HepG2 (cell line): ENCODE measurements around the gene DDR1. TPM values are rescaled to one million over a fixed set of nuclear protein-coding genes. Genes with fewer than 3 reads are reported as not detected.

Experiments used
- ATAC-seq: fragments of 200-7000 bp; cut with Tn5 transposase; 3 replicates; pipeline ENCODE4 v1.9.1; 2020; ENCODE audit warnings: mild to moderate bottlenecking, moderate library complexity
- BruUV-seq: library from RNA; stranded (reverse); fragments of 400-500 nt; replicated peaks from 2 replicates; lab custom pipeline; 2021; lab: Mats Ljungman, UMichigan
- CTCF ChIA-PET: fragments of 300-600 bp; formaldehyde crosslinking; extraction: SDS; loops from one replicate; lab custom pipeline; 2021; ENCODE audit warnings: low total read pairs, inconsistent platforms, low intra/inter-chr PET ratio; lab: Yijun Ruan, JAX
- POLR2A ChIA-PET: fragments of 350-600 bp; sonication (Branson Sonifier 250); formaldehyde crosslinking; loops from one replicate; lab custom pipeline; 2020; ENCODE audit warnings: antibody characterized with exemption, inconsistent platforms; lab: Yijun Ruan, JAX
- DNase-seq: peaks from one replicate; pipeline ENCODE4 v3.0.0-alpha.2; 2015; ENCODE audit warnings: low spot score
- FAIRE-seq: peaks from 3 replicates; lab custom pipeline; 2011; peaks lifted over from hg19 to GRCh38; lab: Jason Lieb, UNC
- H2AFZ ChIP-seq: one replicate; pipeline ENCODE4 v1.6.1; 2011; ENCODE audit warnings: low read length, inconsistent platforms
- H3K27ac ChIP-seq: fragments of 300-600 bp; 3 replicates; pipeline ENCODE4 v1.8.0; 2011; ENCODE audit warnings: mixed run types, mild to moderate bottlenecking, mixed read lengths, low read length, inconsistent platforms; ENCODE audit not compliant: insufficient read depth; ENCODE audit errors: extremely low read length
- H3K27me3 ChIP-seq, 2 experiments: fragments of 200-600 bp in 1 of 2; 2 replicates in 1 of 2; 3 replicates in 1 of 2; pipeline versions ENCODE4 v1.6.0 to v1.8.0; 2011; ENCODE audit warnings: low read length in 2 of 2, mild to moderate bottlenecking in 2 of 2, moderate library complexity in 2 of 2, inconsistent platforms in 1 of 2; ENCODE audit not compliant: insufficient read depth in 2 of 2, control insufficient read depth in 1 of 2
- H3K36me3 ChIP-seq, 2 experiments: fragments of 200-600 bp in 1 of 2; replicated peaks in 1 of 2; 2 replicates in 1 of 2; 3 replicates in 1 of 2; pipeline versions ENCODE4 v1.5.1 to v1.8.0; 2011; ENCODE audit warnings: low read length in 2 of 2, inconsistent platforms in 1 of 2; ENCODE audit not compliant: insufficient read depth in 2 of 2, control insufficient read depth in 1 of 2
- H3K4me1 ChIP-seq: 2 replicates; pipeline ENCODE4 v1.5.1; 2012; ENCODE audit warnings: low read length, inconsistent platforms; ENCODE audit not compliant: insufficient read depth
- H3K4me2 ChIP-seq: 2 replicates; pipeline ENCODE4 v1.6.0; 2011; ENCODE audit warnings: low read depth, low read length, inconsistent platforms
- H3K4me3 ChIP-seq, 3 experiments: fragments of 200-600 bp in 1 of 3; sonication (generic), shearing (Covaris generic) in 1 of 3; replicated peaks in 1 of 3; 2 replicates each; pipeline ENCODE4 v1.5.1; 2011 to 2016; ENCODE audit warnings: low read length in 3 of 3, inconsistent platforms in 2 of 3, low read depth in 2 of 3, mild to moderate bottlenecking in 2 of 3, control low read depth in 1 of 3, mixed read lengths in 1 of 3; ENCODE audit not compliant: insufficient read depth in 1 of 3
- H3K79me2 ChIP-seq: one replicate; pipeline ENCODE4 v1.6.1; 2011; ENCODE audit warnings: low read length, inconsistent platforms; ENCODE audit not compliant: insufficient read depth
- H3K9ac ChIP-seq: 2 replicates; pipeline ENCODE4 v1.6.0; 2011; ENCODE audit warnings: mild to moderate bottlenecking, low read depth, low read length, inconsistent platforms; ENCODE audit not compliant: insufficient read depth
- H3K9me3 ChIP-seq: 2 replicates; pipeline ENCODE4 v1.5.1; 2012; ENCODE audit warnings: mild to moderate bottlenecking, low read length
- H4K20me1 ChIP-seq: 2 replicates; pipeline ENCODE4 v1.6.0; 2011; ENCODE audit warnings: inconsistent platforms, mild to moderate bottlenecking, low read length, moderate library complexity; ENCODE audit not compliant: insufficient read depth
- ELF4 ChIP-seq: sonication (generic); formaldehyde crosslinking; IDR thresholded peaks from 2 replicates; pipeline ENCODE4 v1.5.0; 2020; ENCODE audit warnings: missing genetic modification reagents, mild to moderate bottlenecking, moderate library complexity, borderline replicate concordance
- FOXO4 ChIP-seq: sonication (generic); formaldehyde crosslinking; conservative IDR thresholded peaks from 2 replicates; pipeline ENCODE4 v1.8.1; 2023; ENCODE audit warnings: missing genetic modification reagents
- GPN1 ChIP-seq: sonication (generic); formaldehyde crosslinking; IDR thresholded peaks from 2 replicates; pipeline ENCODE4 v1.5.1; 2020; ENCODE audit warnings: missing genetic modification reagents, borderline replicate concordance
- RELA ChIP-seq: sonication (generic); formaldehyde crosslinking; IDR thresholded peaks from 2 replicates; pipeline ENCODE4 v1.4.0; 2020; ENCODE audit warnings: missing genetic modification reagents
- SIN3B ChIP-seq: fragments of 150-350 bp; IDR thresholded peaks from 2 replicates; pipeline ENCODE4 v1.6.1; 2014; ENCODE audit warnings: low read length
- SRF ChIP-seq: IDR thresholded peaks from 2 replicates; pipeline ENCODE4 v1.6.1; 2011; ENCODE audit warnings: mild to moderate bottlenecking, low read depth, low read length, moderate library complexity
- ZNF33B ChIP-seq: sonication (generic); formaldehyde crosslinking; IDR thresholded peaks from 2 replicates; pipeline ENCODE4 v1.5.1; 2020; ENCODE audit warnings: mild to moderate bottlenecking, missing genetic modification reagents
- ZNF776 ChIP-seq: sonication (generic); formaldehyde crosslinking; IDR thresholded peaks from 2 replicates; pipeline ENCODE4 v1.4.0; 2020; ENCODE audit warnings: mild to moderate bottlenecking, missing genetic modification reagents
- ZNF891 ChIP-seq: sonication (generic); formaldehyde crosslinking; IDR thresholded peaks from 2 replicates; pipeline ENCODE4 v1.5.0; 2020; ENCODE audit warnings: mild to moderate bottlenecking, missing genetic modification reagents
- ZSCAN25 ChIP-seq: sonication (generic); formaldehyde crosslinking; IDR thresholded peaks from 2 replicates; pipeline ENCODE4 v1.8.0; 2022; ENCODE audit warnings: mild to moderate bottlenecking, missing genetic modification reagents
- ZSCAN29 ChIP-seq: sonication (generic); formaldehyde crosslinking; conservative IDR thresholded peaks from 2 replicates; pipeline ENCODE4 v1.4.0; 2020; ENCODE audit warnings: mild to moderate bottlenecking, missing genetic modification reagents
- WGBS: methylation state at CpG from one replicate; pipeline ENCODE4 v1.1.6; 2017; ENCODE audit warnings: low lambda C conversion rate; 5-methylcytosine and 5-hydroxymethylcytosine counted together
- in situ Hi-C: cut with HindIII; loops from 2 replicates; pipeline ENCODE4 v1.10.0; 2017; ENCODE audit warnings: low pct_unique_long_range_greater_than_20kb; ENCODE audit not compliant: extremely low pct_ligation_motif_present
- intact Hi-C: fragments of 100-400 bp; cut with micrococcal nuclease; formaldehyde crosslinking; loops from one replicate; pipeline ENCODE4 v1.10.0; 2022; ENCODE audit not compliant: unreplicated experiment
- polyA plus RNA-seq, 8 experiments: library from polyadenylated mRNA; depleted of rRNA in 3 of 8; stranded (reverse) in 7 of 8; unstranded in 1 of 8; fragments of >200 nt; fragmentation: Illumina TruSeq in 4 of 8; extraction: Trizol in 4 of 8; gene quantifications; 2 replicates each; pipeline versions ENCODE4 v1.2.1 to v1.2.3, GENCODE V29; 2011 to 2016; ENCODE audit warnings: low read depth in 4 of 8, missing spikeins in 1 of 8, mixed read lengths in 1 of 8; ENCODE audit not compliant: insufficient read depth in 1 of 8
- total RNA-seq, 5 experiments: library from RNA; depleted of rRNA; stranded (reverse); fragments of >200 nt; fragmentation: Illumina TruSeq; extraction: Trizol; gene quantifications; 2 replicates each; pipeline ENCODE4 v1.2.3, GENCODE V29; 2016; ENCODE audit warnings: low read depth in 1 of 5
- TF ChIP-seq, protein P1 (sequence below): sonication (generic); formaldehyde crosslinking; IDR thresholded peaks from 2 replicates; pipeline ENCODE4 v1.8.0; 2022; ENCODE audit warnings: mild to moderate bottlenecking, missing genetic modification reagents, moderate library complexity
- TF ChIP-seq, protein P2 (sequence below): sonication (generic); formaldehyde crosslinking; IDR thresholded peaks from 2 replicates; pipeline ENCODE4 v1.5.0; 2020; ENCODE audit warnings: mild to moderate bottlenecking, missing genetic modification reagents, borderline replicate concordance
- TF ChIP-seq, protein P3 (sequence below): sonication (generic); formaldehyde crosslinking; IDR thresholded peaks from 2 replicates; pipeline ENCODE4 v1.5.1; 2020; ENCODE audit warnings: mild to moderate bottlenecking, moderate library complexity, missing genetic modification reagents
- TF ChIP-seq, protein P4 (sequence below): sonication (generic); formaldehyde crosslinking; conservative IDR thresholded peaks from 2 replicates; pipeline ENCODE4 v1.8.0; 2022; ENCODE audit warnings: mild to moderate bottlenecking, moderate library complexity, missing genetic modification reagents

The DDR1 gene
- total and polyA plus RNA-seq, 2 of the 13 experiments (the other 11 are each of a cell fraction or from before 2014, with no cell fraction given) = 16.7 to 20.2 TPM

- peaks cover 63% of the 10 kb centered on the region for H3K4me1 ChIP-seq
- peaks cover 19% of the 10 kb centered on the region for H3K79me2 ChIP-seq
- in situ Hi-C loops (no loop called here), intact Hi-C loops (no loop called here)
- POLR2A ChIA-PET = interaction anchor here (0.8 to 5.9 kb wide), 20 partner anchors 11 to 265 kb away, joined by 3 to 45 read pairs (median 4); partner anchors contain the start of genes FLOT1, GTF2H4, IER3 and MDC1
- CTCF ChIA-PET = interaction anchor here (1.1 kb wide), 1 partner anchor 54 kb away, joined by 3 read pairs; no protein-coding TSS in a partner anchor
- H3K9me3 ChIP-seq = no peaks in the 10 kb centered on the region
- 4% methylated on average over 8 of the region's 15 CpGs for WGBS
- peak; percentile 5 for ATAC-seq
- no peak overlapping the region for H2AFZ ChIP-seq
- peak overlapping the region; percentile 63 for H3K9ac ChIP-seq
- peaks cover 4% of the 10 kb centered on the region; the same call in 1 of the 2 replicates for H4K20me1 ChIP-seq
- no peak for FAIRE-seq
- H3K27ac ChIP-seq = peak overlapping the region; percentile 44
- peak overlapping the region; percentile 90 for H3K4me2 ChIP-seq
- no TSS peak for BruUV-seq
- H3K36me3 ChIP-seq = no peaks in the 10 kb centered on the region
- DNase-seq = no peak
- peak overlapping the region; percentile 80 to 91 (median 82) for H3K4me3 ChIP-seq
- H3K27me3 ChIP-seq = peaks cover 6 to 34% of the 10 kb centered on the region in 2 experiments
- TF ChIP-seq ELF4 (CRISPR knock-in tag) (no peak; the same call in 1 of the 2 replicates), SRF (no peak), RELA (CRISPR knock-in tag) (no peak), ZNF33B (CRISPR knock-in tag) (no peak), ZNF891 (no peak), SIN3B (no peak), ZSCAN25 (no peak), ZNF776 (CRISPR knock-in tag) (no peak), ZSCAN29 (CRISPR knock-in tag) (no peak), FOXO4 (CRISPR knock-in tag) (no peak), GPN1 (no peak)
- TF ChIP-seq, protein P1, sequence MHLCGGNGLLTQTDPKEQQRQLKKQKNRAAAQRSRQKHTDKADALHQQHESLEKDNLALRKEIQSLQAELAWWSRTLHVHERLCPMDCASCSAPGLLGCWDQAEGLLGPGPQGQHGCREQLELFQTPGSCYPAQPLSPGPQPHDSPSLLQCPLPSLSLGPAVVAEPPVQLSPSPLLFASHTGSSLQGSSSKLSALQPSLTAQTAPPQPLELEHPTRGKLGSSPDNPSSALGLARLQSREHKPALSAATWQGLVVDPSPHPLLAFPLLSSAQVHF (CRISPR knock-in tag) = no peak
- TF ChIP-seq, protein P2, sequence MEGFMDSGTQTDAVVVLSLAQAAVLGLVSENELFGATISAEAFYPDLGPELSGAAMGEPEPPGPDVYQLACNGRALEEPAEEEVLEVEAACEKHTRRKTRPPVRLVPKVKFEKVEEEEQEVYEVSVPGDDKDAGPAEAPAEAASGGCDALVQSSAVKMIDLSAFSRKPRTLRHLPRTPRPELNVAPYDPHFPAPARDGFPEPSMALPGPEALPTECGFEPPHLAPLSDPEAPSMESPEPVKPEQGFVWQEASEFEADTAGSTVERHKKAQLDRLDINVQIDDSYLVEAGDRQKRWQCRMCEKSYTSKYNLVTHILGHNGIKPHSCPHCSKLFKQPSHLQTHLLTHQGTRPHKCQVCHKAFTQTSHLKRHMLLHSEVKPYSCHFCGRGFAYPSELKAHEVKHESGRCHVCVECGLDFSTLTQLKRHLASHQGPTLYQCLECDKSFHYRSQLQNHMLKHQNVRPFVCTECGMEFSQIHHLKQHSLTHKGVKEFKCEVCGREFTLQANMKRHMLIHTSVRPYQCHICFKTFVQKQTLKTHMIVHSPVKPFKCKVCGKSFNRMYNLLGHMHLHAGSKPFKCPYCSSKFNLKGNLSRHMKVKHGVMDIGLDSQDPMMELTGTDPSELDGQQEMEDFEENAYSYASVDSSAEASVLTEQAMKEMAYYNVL = no peak
- TF ChIP-seq, protein P3, sequence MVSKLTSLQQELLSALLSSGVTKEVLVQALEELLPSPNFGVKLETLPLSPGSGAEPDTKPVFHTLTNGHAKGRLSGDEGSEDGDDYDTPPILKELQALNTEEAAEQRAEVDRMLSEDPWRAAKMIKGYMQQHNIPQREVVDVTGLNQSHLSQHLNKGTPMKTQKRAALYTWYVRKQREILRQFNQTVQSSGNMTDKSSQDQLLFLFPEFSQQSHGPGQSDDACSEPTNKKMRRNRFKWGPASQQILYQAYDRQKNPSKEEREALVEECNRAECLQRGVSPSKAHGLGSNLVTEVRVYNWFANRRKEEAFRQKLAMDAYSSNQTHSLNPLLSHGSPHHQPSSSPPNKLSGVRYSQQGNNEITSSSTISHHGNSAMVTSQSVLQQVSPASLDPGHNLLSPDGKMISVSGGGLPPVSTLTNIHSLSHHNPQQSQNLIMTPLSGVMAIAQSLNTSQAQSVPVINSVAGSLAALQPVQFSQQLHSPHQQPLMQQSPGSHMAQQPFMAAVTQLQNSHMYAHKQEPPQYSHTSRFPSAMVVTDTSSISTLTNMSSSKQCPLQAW (CRISPR knock-in tag) = 0 out of 2 replicates have a peak, but pooled peaks have one; percentile 22
- TF ChIP-seq, protein P4, sequence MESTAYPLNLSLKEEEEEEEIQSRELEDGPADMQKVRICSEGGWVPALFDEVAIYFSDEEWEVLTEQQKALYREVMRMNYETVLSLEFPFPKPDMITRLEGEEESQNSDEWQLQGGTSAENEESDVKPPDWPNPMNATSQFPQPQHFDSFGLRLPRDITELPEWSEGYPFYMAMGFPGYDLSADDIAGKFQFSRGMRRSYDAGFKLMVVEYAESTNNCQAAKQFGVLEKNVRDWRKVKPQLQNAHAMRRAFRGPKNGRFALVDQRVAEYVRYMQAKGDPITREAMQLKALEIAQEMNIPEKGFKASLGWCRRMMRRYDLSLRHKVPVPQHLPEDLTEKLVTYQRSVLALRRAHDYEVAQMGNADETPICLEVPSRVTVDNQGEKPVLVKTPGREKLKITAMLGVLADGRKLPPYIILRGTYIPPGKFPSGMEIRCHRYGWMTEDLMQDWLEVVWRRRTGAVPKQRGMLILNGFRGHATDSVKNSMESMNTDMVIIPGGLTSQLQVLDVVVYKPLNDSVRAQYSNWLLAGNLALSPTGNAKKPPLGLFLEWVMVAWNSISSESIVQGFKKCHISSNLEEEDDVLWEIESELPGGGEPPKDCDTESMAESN (CRISPR knock-in tag) = 0 out of 2 replicates have a peak, but pooled peaks have one; percentile 37
These were observed 1.3 kb upstream of the DDR1 start for GRCh38 chr6:30882759-30883684.
